HepG2 (cell line): ENCODE measurements around the gene CCDC158.

Source experiments
- KLF12 ChIP-seq: sonication (generic); formaldehyde crosslinking; IDR thresholded peaks from 2 replicates; pipeline ENCODE4 v1.4.0; 2020; ENCODE audit warnings: missing genetic modification reagents, borderline replicate concordance
- MLXIP ChIP-seq: sonication (generic); formaldehyde crosslinking; IDR thresholded peaks from 2 replicates; pipeline ENCODE4 v1.9.0; 2021; ENCODE audit warnings: missing genetic modification reagents, borderline replicate concordance
- NFE2 ChIP-seq: sonication (generic); formaldehyde crosslinking; IDR thresholded peaks from 2 replicates; pipeline ENCODE4 v1.4.0; 2020; ENCODE audit warnings: missing genetic modification reagents
- NFE2L2 ChIP-seq: fragments of 150-350 bp; IDR thresholded peaks from 2 replicates; pipeline ENCODE4 v1.6.1; 2014; ENCODE audit warnings: low read length
- RAD21 ChIP-seq: fragments of 450-650 bp; formaldehyde crosslinking; IDR thresholded peaks from 2 replicates; pipeline ENCODE4 v1.5.0; 2020; ENCODE audit warnings: mild to moderate bottlenecking
- SNRNP70 ChIP-seq: fragments of 200-400 bp; formaldehyde crosslinking; IDR thresholded peaks from 2 replicates; pipeline ENCODE4 v1.6.1; 2017; ENCODE audit warnings: mild to moderate bottlenecking, low read depth, low read length, moderate library complexity
- TCF12 ChIP-seq, 2 experiments: fragments of 450-650 bp in 1 of 2; sonication (generic) in 1 of 2; formaldehyde crosslinking in 1 of 2; IDR thresholded peaks; 2 replicates each; pipeline versions ENCODE4 v1.6.1 to v1.8.0; 2017 to 2022; ENCODE audit warnings: antibody characterized with exemption in 1 of 2, mild to moderate bottlenecking in 1 of 2, missing genetic modification reagents in 1 of 2, moderate library complexity in 1 of 2
- TEAD3 ChIP-seq: optimal IDR thresholded peaks from 2 replicates; pipeline ENCODE3; 2016; ENCODE audit warnings: borderline replicate concordance
- YEATS4 ChIP-seq: sonication (generic); formaldehyde crosslinking; IDR thresholded peaks from 2 replicates; pipeline ENCODE4 v1.4.0; 2020; ENCODE audit warnings: missing genetic modification reagents, borderline replicate concordance
- ZHX1 ChIP-seq: sonication (generic); formaldehyde crosslinking; IDR thresholded peaks from 2 replicates; pipeline ENCODE4 v1.8.1; 2022; ENCODE audit warnings: low read depth, mild to moderate bottlenecking, missing genetic modification reagents
- ZKSCAN1 ChIP-seq: fragments of 150-350 bp; IDR thresholded peaks from 2 replicates; pipeline ENCODE4 v1.6.1; 2014; ENCODE audit warnings: low read length
- ZMAT5 ChIP-seq: sonication (generic); formaldehyde crosslinking; IDR thresholded peaks from 2 replicates; pipeline ENCODE4 v1.5.0; 2020; ENCODE audit warnings: mild to moderate bottlenecking, low read depth, missing genetic modification reagents, borderline replicate concordance
- ZNF644 ChIP-seq: IDR thresholded peaks from 2 replicates; pipeline ENCODE4 v1.6.1; 2016; ENCODE audit warnings: low read depth

- TF ChIP-seq ZHX1 (CRISPR knock-in tag) (no peak), SNRNP70 (no peak), RAD21 (CRISPR knock-in tag) (no peak), TEAD3 (no peak), ZKSCAN1 (no peak), ZMAT5 (CRISPR knock-in tag) (no peak), YEATS4 (CRISPR knock-in tag) (no peak), NFE2 (CRISPR knock-in tag) (no peak), ZNF644 (CRISPR knock-in tag) (no peak), NFE2L2 (no peak), MLXIP (no peak), TCF12 (IDR thresholded peaks at IDR 0.05) (no peak), TCF12 (CRISPR knock-in tag; IDR thresholded peaks at IDR 0.05) (no peak), KLF12 (CRISPR knock-in tag) (no peak)
Observed at GRCh38 chr4:76296286-76296820, 124.6 kb downstream of the CCDC158 start.
